ENCODE measurements around the gene CD53.

- TF ChIP-seq USF2 (CRISPR knock-in tag; IDR thresholded peaks at IDR 0.05) (no peak), CREB1 (CRISPR knock-in tag; IDR thresholded peaks at IDR 0.05) (no peak), CBFB (CRISPR knock-in tag; IDR thresholded peaks at IDR 0.05; ENCODE audit: low read depth) (no peak), JUN (CRISPR knock-in tag; IDR thresholded peaks at IDR 0.05) (no peak), ZBTB43 (CRISPR knock-in tag; IDR thresholded peaks at IDR 0.05) (no peak), MYBL2 (CRISPR knock-in tag; IDR thresholded peaks at IDR 0.05) (no peak), GABPB1 (CRISPR knock-in tag; IDR thresholded peaks at IDR 0.05) (no peak)
- TF ChIP-seq, protein P1, sequence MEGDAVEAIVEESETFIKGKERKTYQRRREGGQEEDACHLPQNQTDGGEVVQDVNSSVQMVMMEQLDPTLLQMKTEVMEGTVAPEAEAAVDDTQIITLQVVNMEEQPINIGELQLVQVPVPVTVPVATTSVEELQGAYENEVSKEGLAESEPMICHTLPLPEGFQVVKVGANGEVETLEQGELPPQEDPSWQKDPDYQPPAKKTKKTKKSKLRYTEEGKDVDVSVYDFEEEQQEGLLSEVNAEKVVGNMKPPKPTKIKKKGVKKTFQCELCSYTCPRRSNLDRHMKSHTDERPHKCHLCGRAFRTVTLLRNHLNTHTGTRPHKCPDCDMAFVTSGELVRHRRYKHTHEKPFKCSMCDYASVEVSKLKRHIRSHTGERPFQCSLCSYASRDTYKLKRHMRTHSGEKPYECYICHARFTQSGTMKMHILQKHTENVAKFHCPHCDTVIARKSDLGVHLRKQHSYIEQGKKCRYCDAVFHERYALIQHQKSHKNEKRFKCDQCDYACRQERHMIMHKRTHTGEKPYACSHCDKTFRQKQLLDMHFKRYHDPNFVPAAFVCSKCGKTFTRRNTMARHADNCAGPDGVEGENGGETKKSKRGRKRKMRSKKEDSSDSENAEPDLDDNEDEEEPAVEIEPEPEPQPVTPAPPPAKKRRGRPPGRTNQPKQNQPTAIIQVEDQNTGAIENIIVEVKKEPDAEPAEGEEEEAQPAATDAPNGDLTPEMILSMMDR (IDR thresholded peaks at IDR 0.05) = no peak
- TF ChIP-seq, protein P2, sequence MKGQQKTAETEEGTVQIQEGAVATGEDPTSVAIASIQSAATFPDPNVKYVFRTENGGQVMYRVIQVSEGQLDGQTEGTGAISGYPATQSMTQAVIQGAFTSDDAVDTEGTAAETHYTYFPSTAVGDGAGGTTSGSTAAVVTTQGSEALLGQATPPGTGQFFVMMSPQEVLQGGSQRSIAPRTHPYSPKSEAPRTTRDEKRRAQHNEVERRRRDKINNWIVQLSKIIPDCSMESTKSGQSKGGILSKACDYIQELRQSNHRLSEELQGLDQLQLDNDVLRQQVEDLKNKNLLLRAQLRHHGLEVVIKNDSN (CRISPR knock-in tag; IDR thresholded peaks at IDR 0.05) = no peak
Measured at GRCh38 chr1:110897681-110898080, 24.7 kb downstream of the CD53 start.

Data from WTC11 (cell line).